Astrocyte of the cerebellum (primary cell): Measurements from ENCODE around the gene HMCN2.
A peak's percentile ranks its signal among the peaks of the same experiment; 100 is the strongest.

Source experiments
- DNase-seq: peaks from one replicate; pipeline ENCODE4 v3.0.0-alpha.2; 2011; ENCODE audit warnings: low read depth
- H3K4me3 ChIP-seq: 2 replicates; pipeline ENCODE4 v1.5.1; 2011; ENCODE audit warnings: mild to moderate bottlenecking, low read depth, low read length, moderate library complexity
- CTCF ChIP-seq: IDR thresholded peaks from 2 replicates; pipeline ENCODE4 v1.5.1; 2012; ENCODE audit warnings: low read length, low read depth, moderate library complexity, mild to moderate bottlenecking; ENCODE audit errors: missing control alignments
- in situ Hi-C: cut with HindIII; loops from 2 replicates; pipeline ENCODE4 v1.10.0; 2017; ENCODE audit warnings: low sequenced_read_pairs

HMCN2 gene

DNA sequence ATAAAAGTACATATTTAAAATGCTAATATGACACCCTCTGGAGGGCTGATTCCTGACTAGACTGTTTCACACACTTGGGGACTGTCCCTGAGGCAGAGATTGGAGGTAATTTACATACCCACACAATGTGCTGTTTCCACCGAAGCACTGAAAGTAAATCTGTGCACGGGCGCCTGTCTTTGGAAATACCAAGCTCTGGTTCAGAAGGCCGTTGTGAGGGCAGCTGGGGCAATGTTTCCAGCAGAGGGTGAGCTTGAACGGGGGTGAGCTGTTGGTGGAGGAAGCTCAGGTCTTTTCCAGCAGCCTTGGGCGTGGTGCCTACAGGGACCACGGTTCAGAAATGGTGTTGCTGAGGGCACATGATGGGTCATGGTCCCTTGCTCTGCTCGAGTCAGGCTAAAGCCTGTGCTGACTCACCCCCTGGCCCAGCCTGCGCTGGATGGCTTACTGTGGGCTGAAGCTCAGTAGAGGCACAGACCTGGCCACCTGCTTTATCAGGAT lies 25.8 kb upstream of the HMCN2 start:
- in situ Hi-C loops = loop anchor here (10.0 kb wide), 2 partner anchors 75 to 105 kb away; no protein-coding TSS in a partner anchor
- DNase-seq = no peak

GRCh38 chr9:130240410-130241197 lies 25.0 kb upstream of the HMCN2 start:
- peak; percentile 37 for DNase-seq
- TF ChIP-seq CTCF = no peak
- in situ Hi-C loops = loop anchor here (10.0 kb wide), 2 partner anchors 76 to 104 kb away; no protein-coding TSS in a partner anchor
- H3K4me3 ChIP-seq = no peak overlapping the region

More for the DNA sequence above, 25.8 kb upstream of the HMCN2 start:
- no peak overlapping the region for H3K4me3 ChIP-seq
- no peak for TF ChIP-seq CTCF

DNA sequence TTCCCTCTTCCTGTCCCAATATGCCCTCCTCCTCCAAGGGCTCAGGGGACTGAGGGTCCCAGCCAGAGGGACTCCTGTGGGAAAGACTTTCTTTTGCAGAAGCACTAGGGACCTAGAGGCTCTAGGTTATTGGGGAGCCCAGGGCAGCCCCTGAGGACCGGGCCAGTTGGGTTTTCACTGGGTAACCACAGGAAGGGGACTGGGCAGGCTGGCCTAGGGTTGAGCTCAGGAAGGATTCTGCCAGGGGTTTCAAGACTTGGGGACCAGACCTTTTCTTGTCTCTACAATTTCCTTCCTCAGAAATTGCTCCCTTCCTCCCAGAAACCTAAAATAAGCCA lies 24.4 kb upstream of the HMCN2 start:
- in situ Hi-C loops = loop anchor here (10.0 kb wide), 2 partner anchors 76 to 104 kb away; no protein-coding TSS in a partner anchor
- no peak overlapping the region for H3K4me3 ChIP-seq
- DNase-seq = no peak
- no peak for TF ChIP-seq CTCF

- no peak for DNase-seq
- no peak overlapping the region for H3K4me3 ChIP-seq
- in situ Hi-C loops = loop anchor here (10.0 kb wide), 2 partner anchors 78 to 102 kb away; no protein-coding TSS in a partner anchor
- TF ChIP-seq CTCF = no peak
These were observed 23.1 kb upstream of the HMCN2 start for GRCh38 chr9:130242270-130243014.

GRCh38 chr9:130243015-130243881 lies 22.3 kb upstream of the HMCN2 start:
- no peak for DNase-seq
- peak; percentile 84 for TF ChIP-seq CTCF
- no peak overlapping the region for H3K4me3 ChIP-seq
- in situ Hi-C loops = loop anchor here (10.0 kb wide), 2 partner anchors 78 to 102 kb away; no protein-coding TSS in a partner anchor

- DNase-seq = no peak
- no peak for TF ChIP-seq CTCF
- H3K4me3 ChIP-seq = no peak overlapping the region
- in situ Hi-C loops = loop anchor here (10.0 kb wide), 2 partner anchors 79 to 101 kb away; no protein-coding TSS in a partner anchor
These were observed 21.7 kb upstream of the HMCN2 start for GRCh38 chr9:130243882-130244170.
